Upper lobe of left lung (tissue), 4 donors: Measurements from ENCODE around the gene HSPB6.

Source experiments
- EP300 ChIP-seq, 4 donors: sonication (generic); formaldehyde crosslinking; IDR thresholded peaks; one replicate each; pipeline ENCODE4 v1.5.1; 2017; ENCODE audit warnings: antibody characterized with exemption in 4 of 4, control low read depth in 2 of 4
- POLR2A ChIP-seq, 4 donors: fragments of 450-650 bp; IDR thresholded peaks; one replicate each; pipeline ENCODE4 v1.5.1; 2016 to 2017; ENCODE audit warnings: antibody characterized with exemption in 4 of 4, mild to moderate bottlenecking in 2 of 4
- TF ChIP-seq, protein P1 (sequence below), 6 experiments: fragments of 450-650 bp in 4 of 6; fragments of 200-600 bp in 2 of 6; sonication (generic) in 2 of 6; IDR thresholded peaks; one replicate each; pipeline ENCODE4 v1.5.1; 2016 to 2019; ENCODE audit warnings: antibody characterized with exemption in 6 of 6

DNA sequence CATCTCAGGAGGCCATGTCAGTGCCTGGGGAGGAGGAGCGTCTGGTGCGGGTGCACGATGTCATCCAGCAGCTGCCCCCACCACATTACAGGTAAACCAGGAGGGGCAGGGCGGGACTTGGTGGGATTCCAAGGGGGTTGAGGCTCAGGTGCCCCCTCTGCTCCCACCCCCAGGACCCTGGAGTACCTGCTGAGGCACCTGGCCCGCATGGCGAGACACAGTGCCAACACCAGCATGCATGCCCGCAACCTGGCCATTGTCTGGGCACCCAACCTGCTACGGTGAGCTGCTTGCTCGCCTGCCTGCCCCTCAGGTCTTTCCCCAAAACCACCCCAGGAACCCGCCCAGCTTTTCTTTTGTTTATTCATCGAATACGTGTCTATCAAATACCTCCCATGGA is 25.8 kb upstream of the HSPB6 start:
- TF ChIP-seq, protein P1, sequence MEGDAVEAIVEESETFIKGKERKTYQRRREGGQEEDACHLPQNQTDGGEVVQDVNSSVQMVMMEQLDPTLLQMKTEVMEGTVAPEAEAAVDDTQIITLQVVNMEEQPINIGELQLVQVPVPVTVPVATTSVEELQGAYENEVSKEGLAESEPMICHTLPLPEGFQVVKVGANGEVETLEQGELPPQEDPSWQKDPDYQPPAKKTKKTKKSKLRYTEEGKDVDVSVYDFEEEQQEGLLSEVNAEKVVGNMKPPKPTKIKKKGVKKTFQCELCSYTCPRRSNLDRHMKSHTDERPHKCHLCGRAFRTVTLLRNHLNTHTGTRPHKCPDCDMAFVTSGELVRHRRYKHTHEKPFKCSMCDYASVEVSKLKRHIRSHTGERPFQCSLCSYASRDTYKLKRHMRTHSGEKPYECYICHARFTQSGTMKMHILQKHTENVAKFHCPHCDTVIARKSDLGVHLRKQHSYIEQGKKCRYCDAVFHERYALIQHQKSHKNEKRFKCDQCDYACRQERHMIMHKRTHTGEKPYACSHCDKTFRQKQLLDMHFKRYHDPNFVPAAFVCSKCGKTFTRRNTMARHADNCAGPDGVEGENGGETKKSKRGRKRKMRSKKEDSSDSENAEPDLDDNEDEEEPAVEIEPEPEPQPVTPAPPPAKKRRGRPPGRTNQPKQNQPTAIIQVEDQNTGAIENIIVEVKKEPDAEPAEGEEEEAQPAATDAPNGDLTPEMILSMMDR (IDR thresholded peaks at IDR 0.05): no peak
- TF ChIP-seq POLR2A (IDR thresholded peaks at IDR 0.05): no peak
- TF ChIP-seq EP300 (IDR thresholded peaks at IDR 0.05): no peak
